Globus pallidus (tissue), 1 donor: ENCODE results near the gene TM2D3.

Experiments used
- DNase-seq: peaks from one replicate; pipeline ENCODE4 v3.0.0-alpha.2; 2015; ENCODE audit warnings: low spot score

TM2D3 gene

DNA sequence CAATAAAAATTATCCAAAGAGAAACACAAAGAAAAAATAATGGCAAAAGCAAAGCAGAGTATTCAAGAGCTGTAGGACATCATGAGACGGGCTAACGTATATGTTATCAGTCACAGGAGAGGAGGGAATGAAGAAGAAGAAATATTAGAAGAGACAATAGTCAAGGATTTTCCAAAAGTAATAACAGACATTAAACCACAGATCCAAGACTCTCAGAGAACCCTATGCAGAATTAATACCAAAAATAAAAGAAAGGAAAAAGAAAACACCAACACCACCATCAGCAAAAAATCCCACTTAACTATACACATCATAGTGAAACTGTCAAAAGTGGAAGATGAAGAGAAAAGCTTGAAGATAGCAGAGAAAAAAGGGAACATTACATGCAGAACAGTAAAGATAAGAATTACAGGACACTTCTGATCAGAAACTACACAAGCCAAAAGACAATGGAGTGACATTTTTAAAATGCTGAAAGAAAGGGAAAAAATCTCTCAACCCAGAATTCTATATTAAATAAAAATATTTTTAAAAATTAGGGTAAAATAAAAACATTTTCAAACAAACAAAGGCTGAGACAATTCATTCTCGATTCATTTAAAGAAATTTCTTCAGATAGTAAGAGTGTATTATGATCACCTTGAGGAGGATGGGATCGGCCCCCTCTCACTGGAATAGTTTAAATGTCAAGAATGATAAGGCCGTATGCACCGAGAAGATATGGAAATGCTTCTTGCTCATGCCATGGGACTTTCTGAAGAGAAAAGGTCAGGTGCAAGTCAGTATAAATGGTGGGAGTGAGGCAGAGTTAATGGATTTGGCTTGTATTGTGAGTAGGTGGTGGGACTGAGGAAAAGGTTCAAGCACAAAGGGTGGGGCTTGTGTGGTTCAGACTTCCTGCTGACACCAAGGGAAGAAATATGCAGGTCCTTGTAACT lies 28.5 kb downstream of the TM2D3 start:
- no peak for DNase-seq

DNA sequence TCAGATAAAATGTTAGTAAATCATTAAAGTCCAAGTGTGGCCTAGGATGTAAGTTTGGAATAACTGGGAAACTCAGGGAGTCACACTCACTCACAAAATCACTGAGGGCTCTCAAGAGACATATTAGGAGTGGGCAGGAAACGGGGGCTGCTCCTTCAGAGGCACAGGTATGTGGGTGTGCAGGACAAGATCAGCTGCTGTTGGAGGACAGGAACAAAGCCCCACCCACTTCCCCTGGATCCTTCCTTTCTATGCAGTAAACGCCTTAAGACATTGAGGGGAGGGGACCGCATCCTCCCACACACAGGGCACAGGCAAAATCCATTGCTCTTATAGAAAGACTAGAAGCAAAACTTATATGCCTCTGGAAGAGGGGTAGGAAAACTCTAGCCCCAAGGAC lies 30.2 kb downstream of the TM2D3 start:
- DNase-seq: no peak

DNA sequence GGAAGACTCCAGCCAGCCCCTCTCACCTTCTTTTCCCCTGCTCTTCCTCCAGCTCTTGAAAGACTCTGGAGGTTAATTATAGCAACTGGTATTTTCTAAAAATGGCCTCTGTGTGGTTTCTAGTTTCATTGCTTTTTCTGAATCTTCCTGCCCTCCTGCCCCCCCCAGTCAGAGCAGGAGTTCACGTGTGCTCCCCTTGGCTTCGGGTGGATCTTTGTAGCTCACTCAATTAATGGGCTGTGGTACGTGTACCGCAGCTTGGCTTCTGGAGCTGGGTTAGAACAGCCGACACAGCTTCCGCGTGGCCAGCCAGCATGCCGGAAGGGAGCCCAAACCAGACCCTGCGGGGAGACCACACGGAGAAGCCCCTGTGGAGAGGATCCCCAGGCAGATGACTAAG lies 31.5 kb downstream of the TM2D3 start:
- no peak for DNase-seq

DNA sequence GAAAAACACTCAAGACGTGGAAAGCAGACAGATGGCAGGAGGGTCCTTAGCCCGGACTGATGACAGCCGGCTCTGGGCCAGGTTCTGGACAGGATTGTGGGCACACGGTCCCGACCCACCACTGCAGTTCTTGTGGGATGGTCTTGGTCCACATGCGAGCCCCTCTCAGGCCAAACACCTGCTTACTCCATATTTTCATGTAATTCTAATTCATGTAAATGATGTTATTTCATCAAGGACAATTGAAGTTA lies 32.6 kb downstream of the TM2D3 start:
- no peak for DNase-seq

DNA sequence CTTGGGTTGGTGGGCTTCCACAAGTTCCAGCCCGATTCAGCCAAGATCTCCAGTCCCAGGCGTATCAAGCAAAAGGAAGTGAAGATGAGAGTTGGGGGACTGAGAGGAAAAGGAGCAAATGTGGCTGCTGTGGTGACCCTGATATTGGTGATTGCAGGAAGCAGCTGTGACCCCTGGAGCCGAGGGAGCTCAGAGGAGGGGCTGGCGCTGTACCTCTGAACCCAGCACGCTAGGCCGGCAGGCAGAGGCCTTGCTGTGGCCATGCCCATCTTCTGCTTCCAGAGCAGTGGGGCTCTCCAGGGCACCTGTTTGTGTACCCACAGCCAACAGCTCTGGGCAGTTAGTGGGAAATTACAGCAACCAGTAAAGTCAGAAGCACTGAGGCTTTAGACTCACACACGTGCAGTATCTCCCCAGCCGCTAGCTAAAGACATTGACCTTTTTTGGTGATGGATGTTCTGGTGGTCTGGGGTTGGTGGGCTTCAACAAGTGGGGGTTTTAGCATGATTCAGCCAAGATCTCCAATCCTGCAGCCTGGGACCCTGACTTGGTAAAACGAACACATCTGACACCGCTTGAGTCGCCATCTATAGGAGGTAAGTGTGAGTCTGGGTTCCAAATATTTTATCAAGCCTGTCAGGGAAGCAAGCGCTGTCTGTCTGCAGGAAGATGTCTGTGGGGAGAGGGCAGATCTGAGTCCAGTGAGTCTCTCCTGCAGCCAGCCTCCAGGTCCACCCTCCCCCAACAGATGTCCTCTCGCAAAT lies 33.1 kb downstream of the TM2D3 start:
- no peak for DNase-seq

DNA sequence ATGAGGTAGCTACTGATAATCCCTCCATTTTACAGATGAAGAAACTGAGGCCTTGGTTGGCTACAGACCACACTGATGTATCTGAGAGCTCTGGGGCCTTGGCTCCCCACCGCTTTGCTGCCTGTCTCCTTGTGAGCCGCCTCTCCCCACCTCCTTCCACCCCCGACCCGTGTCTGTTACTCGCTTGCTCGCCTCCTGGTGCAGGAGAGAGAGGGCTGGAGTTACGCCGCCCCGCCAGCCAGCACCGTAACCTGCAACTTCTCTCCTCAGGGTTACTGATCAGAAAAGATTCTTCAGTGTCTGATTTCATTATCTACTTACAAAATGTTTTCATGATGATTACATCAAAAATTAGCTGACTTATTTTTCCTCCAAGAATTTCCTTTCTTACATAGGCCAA lies 34.1 kb downstream of the TM2D3 start:
- DNase-seq: no peak

DNA sequence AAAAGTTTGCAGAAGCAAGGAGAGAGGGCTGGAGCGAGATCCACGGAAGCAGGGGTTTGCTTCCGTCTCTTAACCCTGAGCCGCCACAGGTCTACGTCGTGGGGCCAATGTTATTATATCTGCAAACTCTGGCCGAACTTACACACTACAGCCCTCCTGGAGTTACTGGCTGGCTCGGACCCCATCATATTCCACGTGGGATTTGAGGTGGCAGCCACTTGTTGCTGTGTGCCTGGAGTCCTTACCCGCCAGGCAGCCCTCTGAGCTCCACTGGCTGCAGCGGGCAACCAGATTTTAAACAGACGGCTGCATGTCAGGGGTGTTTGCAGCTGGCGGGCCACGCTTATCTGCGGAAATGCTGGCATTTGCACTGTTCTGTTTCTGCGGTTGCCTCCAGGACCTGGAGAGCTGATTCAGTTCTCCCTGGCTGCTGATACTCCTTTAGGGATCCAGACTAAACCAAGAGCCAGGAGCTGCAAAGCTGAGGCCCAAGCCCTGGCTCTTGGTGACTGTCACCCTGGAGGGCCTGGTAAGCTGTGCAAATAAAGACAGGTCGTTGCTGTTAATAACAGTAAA lies 34.7 kb downstream of the TM2D3 start:
- DNase-seq: no peak

DNA sequence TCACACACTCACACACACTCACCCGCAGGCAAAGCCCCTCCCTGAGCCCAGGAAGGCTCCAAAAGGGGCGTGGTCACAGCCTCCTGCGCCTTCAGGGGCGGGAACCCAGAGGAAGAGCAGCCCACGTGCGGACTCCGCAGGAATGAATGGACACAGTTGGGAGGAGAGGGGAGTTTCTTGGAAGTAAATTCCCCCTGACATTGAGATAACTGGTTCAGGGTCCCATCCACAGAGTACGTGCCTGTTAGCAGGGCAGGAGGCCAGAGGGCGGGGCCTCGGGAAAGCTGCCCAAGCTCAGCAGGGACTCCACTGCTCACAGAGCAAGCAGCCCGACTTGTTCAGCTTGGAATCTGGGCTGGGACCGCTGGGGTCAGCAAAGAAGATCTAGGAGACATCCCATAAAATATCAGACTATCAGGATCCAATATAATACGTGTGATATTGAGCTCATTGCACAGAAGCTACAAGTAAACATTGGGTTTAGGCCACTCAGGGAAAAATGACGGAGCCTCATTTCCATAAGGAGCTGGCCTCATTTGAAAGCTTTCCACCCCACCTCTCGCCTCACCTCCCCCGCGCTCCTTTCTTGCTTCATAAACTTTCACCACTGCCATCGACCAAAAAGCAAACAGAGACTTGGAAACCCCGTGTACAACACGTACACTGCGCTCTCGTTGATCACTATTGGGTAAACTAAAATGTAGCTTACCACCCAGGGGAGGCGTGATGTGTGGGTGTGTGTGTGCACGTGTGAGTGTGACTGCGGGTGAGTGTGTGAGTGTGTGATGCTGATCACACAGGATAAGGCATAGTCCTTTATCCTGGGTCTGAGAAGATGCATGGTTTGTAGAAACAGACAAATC lies 36.0 kb downstream of the TM2D3 start:
- peak; percentile 24 for DNase-seq

DNA sequence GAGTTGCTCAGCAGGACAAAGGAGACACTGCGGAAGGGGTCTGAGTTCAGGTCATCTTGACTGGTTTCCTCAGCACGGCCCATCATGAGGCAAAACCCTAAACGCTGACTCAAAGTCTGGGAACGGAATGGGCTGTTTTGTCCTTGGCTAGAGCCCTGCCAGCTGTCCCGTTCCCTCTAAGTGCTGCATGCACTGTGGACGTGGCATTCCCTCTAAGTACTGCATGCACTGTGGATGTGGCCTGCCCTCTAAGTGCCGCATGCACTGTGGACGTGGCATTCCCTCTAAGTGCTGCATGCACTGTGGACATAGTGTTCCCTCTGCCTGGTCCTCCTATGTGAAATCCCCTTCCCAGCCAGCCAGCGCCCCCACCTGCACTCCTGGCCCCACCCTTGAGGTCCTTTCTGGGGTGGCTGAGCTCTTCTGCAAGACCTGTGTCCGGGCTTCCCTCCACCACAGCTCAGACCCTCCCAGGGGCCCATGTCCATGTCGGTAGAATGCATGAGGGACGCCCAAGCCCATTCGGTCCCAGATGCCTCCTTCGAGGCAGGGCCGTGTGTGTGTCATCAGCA lies 36.7 kb downstream of the TM2D3 start:
- no peak for DNase-seq

DNA sequence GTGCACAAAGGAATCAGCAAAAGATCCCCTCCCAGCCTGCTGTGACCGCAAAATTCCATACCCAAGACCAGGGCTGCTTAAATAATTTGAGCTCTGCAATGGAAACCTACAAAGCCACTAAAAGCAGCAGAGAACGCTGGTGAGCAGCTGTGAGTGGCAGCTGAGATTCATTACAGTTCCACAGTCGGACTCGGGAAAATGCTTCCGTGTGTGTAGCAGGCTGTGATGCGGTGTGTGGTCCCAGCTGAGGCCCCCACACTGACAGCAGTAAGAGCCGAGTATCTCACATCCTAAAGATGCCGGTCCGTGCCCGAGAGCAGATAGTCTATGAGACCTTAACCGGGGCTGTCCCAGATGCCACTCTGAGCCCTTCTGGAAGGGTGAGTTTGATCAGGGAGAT lies 37.4 kb downstream of the TM2D3 start:
- DNase-seq: no peak

DNA sequence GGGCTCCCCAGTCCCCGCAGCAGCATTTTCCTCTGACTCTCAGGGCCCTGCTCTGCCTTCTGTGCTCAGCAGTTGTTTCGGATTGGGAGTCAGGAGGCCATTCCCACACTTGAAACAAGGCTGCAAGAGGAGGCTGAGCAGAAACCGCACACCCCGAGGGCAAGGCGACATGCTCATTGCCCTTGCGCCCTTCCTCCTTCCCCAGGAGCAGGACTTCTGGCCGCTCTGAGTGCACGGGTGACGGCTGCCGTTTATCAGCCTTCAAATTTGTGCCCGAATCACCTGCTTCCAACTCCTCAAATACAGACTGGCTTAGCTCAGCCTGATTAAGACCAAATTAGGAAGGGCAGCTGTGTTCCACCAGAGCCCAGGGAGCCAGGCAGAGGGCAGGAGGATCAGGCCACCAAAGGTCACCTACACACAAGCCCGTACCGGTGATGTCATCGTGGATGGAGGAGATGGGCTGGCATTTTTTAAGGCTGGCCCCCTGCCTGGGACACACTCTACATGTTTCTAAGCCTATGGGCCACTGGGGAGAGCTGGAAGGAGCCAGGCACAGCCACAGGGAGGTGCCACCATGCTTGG lies 38.1 kb downstream of the TM2D3 start:
- DNase-seq: no peak

DNA sequence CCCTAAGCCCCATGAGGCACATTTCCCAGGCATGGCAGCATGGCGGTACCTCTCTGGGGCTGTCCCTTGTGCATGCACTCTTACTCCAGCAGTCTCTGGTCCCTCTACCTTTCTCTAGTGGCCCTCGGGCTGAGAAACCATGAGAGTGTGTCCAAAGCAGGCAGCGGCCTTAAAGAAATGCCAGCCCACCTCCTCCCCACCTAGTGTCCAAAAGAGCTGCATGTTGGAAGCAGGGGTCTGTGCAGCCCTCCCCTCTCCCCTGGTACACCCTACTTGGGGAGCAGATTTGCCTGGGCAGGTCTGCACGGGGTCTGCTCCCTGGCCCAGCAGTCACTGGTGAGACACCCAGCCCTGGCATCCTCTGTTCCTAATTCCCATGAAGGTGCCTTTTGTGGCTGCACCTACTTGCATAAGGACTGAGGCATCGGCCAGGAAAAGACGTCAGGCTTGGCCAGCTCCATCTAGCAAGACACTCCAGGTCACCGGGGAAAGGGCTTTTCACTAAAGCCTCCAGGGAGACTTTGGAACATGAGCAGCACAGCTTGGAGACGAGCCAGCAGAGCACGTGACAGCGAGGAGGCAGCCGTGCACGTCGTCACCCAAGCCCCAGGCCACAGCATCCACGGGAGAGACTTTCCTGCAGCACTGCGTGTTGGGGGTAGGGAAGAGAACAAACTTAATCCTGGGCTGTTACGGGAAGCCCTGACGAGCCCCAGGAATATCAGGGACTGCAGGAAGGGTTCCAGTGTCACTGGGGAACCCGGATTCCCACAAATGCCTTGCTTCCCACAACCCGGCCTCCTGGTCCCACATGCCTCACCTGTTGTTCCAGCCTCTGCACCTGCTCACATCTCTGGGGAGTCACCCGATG lies 38.8 kb downstream of the TM2D3 start:
- peak; percentile 24 for DNase-seq

DNA sequence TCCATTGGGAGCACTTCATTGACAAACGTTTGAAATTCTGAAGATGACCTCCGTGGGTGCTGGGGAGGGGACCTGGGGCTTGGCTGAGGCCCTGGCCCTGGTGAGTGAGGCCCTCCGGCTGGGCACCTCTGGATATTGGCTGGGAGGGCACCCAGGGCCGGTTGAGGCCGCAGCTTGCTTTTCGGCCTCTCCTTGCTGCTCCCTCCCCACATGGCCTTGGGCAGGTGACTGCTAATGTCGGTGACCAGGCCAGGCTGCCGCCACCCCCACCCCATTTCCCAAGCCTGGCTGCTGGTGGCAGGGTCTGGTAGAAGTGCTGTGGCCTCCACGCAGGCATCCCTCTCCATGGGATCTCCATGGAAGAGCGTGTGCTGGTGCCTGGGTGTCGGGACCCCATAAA lies 39.5 kb downstream of the TM2D3 start:
- no peak for DNase-seq

DNA sequence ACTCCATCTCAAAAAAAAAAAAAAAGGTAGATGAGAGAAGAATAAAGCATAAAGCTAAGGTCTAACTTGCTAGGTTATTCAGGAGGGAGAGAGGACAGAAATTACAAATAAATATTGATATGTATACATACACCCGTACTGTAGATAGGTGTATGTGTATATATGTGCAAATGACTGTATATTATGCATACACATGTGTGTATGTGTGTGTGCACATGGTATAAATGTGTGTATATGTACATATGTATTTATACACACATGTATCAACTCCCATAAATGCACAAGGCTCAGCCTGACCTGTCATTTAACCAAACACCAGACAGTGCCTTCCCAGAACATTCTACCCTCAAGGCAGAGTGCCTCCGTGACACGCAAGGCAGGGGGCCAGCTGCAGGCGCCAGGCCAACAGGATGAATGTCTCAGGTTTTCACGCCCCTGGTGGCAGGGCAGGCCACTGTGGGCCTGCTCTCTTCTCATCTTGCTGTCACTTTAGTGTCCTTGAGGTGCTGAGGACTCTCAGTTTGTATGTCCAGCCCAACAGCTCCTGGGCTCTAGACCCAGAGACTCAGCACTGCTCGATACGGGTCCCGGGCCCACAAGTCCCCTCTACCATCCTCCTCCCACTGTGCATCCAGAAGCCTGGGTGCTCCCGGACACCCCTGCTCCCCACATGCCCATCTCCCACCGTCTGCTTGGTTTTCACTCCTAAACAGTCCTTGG lies 40.4 kb downstream of the TM2D3 start:
- DNase-seq: no peak

DNA sequence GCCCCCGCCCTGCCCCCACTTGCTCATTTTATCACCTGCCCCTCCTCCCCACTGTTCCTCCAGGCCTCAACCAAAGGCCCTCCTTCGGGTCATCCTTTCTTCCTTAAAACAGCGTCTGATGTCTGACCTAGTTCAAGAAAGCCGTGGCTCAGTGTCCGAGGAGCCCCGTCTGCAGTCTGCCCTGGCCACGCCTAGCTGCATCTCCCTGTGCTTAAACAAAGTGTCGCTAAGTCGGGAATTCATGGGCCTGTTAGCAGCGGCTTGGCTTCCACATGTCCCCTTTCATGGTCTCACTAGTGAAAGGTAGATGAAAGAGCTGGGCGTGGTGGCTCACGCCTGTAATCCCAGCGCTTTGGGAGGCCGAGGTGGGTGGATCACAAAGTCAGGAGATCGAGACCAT lies 41.2 kb downstream of the TM2D3 start:
- DNase-seq: no peak

DNA sequence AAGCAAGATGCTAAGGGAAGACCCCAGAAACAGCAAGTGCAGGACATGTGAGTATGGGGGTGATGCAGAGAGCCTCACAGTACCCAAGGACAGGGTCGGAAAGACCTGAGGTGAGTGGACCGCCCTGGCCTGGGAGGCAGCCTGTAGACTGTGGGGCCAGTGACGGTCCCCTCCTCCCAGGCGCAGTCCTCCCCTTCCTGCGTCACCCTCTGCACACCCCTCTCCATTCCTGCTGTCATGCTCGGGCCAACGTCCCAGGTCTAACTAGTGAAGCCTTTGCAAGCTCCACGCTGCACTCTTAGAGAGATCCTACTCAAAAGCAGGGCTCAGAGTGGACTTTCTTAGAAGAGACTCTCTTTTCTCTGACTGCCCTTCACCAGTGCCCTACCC lies 41.6 kb downstream of the TM2D3 start:
- no peak for DNase-seq

DNA sequence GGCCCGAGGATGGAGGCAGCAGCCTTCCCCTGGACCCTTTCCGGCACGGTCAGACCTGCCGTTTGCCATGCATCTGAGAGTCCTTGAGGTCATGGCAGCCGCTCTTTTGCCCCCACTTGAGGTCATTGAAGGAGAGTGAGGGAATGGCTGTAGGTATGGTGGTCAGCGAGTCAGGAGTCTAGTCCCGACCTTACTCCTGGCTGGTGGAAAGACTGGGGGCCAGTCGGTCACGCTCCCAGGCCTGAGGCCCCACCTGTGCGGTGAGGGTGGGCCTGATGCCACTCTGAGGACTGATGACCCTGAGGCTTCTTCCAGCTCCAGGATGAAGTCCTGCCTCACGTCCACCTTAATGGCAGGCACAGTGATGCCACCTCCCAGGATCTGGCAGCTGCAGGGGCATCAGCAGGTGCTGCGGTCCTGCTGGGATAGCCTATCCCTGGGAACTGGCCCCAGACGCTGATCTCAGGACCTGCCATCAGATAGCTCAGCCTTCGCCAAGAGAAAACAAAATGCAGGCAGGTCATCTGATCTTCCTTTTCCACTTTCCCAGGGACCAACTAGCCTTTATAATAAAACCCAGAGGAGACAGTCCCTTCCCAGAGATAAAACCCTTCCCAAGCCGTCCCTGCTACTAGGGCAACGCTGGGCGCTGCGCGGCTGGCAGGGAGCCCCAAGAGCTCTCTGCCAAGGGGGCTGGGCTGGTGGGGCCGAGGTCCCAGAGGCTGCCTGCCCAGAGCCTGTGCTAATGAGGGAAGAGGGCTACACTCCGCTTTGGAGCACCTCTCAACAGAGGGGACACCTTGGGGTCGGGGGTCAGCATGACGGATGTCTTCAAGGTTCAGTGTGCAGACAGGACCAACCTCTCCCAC lies 42.2 kb downstream of the TM2D3 start:
- no peak for DNase-seq

DNA sequence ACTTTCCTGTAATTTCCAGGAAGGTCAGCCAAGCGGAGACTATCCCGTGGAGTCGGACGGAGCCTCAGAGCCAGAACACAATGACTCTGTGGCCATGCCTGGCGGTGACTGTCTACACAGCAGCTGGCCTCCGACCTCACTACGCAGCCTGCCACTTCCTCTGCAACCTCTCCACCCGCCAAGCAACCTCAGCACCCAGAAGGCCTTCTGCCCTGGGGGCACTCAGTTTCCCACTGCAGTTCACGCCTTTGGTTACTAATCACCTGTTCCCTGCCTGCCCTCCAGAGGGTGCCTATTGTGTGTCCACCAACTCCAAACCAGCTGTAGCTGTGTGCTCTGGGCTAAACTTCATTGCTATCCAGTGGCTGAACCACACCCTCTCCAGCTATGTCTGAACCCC lies 44.0 kb downstream of the TM2D3 start:
- DNase-seq: no peak

DNA sequence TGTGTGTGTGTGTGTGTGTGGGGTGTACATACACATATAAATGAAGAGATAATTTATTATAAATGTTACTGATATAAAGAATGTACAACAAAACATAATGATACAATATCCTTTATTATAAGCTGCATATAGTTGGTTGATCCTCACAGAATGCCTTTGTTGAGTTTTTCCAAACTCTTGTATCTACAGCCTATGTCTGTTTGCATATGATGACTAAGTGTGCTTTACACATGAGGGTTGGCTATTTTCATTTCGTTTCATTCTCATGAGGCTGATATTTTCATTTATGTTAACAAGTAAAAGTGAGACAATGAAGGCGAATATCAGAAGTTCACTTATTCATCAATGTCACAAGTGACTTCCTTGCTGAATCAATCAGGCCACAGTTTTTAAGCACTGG lies 45.1 kb downstream of the TM2D3 start:
- DNase-seq: no peak
